GM12892 (cell line): ENCODE data around the gene WDR31. TPM values are rescaled to one million over a fixed set of nuclear protein-coding genes. Genes with fewer than 3 reads are reported as not detected.
"Not testable (repeated sequence)": the region's sequence is repeated elsewhere in the genome, so short reads cannot be mapped to it uniquely, and the experiment has no call there.

Experiments used
- DNase-seq: peaks from one replicate; pipeline ENCODE4 v3.0.0; 2011; ENCODE audit not compliant: insufficient read length
- FAIRE-seq: peaks from 2 replicates; lab custom pipeline; 2011; peaks lifted over from hg19 to GRCh38; lab: Jason Lieb, UNC
- POLR2A ChIP-seq: IDR thresholded peaks from 2 replicates; pipeline ENCODE4 v1.6.1; 2011; ENCODE audit warnings: low read depth, low read length, control low read depth
- POLR2AphosphoS5 ChIP-seq: IDR thresholded peaks from 2 replicates; pipeline ENCODE4 v1.6.1; 2011; ENCODE audit warnings: low read depth, low read length, control low read depth
- TAF1 ChIP-seq: IDR thresholded peaks from 2 replicates; pipeline ENCODE4 v1.6.1; 2011; ENCODE audit warnings: low read depth, mild to moderate bottlenecking, control low read depth, low read length, borderline replicate concordance
- polyA plus RNA-seq: library from polyadenylated mRNA; unstranded; fragments of >200 nt; gene quantifications from one replicate; pipeline ENCODE4 v1.2.1, GENCODE V29; 2012; ENCODE audit warnings: missing spikeins, inconsistent platforms; ENCODE audit not compliant: missing spikeins

Gene WDR31
- polyA plus RNA-seq, result 0.98 TPM

GRCh38 chr9:113340011-113340699 lies at the start of gene WDR31:
TSS of gene WDR31 (minus strand) at chr9:113340275. CDS start at chr9:113332022, 8,253 bp downstream.
- peak; percentile 86 for FAIRE-seq
- peak; percentile 91 for DNase-seq
- TF ChIP-seq TAF1, result peak; percentile 66; the same call in 1 of the 2 replicates
- peak; percentile 73; the same call in 1 of the 2 replicates for TF ChIP-seq POLR2A
- TF ChIP-seq POLR2AphosphoS5, result peak; percentile 70; the same call in 1 of the 2 replicates

- DNase-seq, result no peak
- TF ChIP-seq POLR2AphosphoS5 (no peak), POLR2A (no peak), TAF1 (no peak)
- FAIRE-seq, result no peak
Observed at GRCh38 chr9:113389451-113389850, 49.4 kb upstream of the WDR31 start.

- DNase-seq, result no peak
- FAIRE-seq, result no peak
- TF ChIP-seq POLR2A, result no peak
- no peak for TF ChIP-seq POLR2AphosphoS5
- no peak for TF ChIP-seq TAF1
Observed at GRCh38 chr9:113388833-113389232, 48.8 kb upstream of the WDR31 start.

- FAIRE-seq (no peak), DNase-seq (no peak)
- TF ChIP-seq POLR2AphosphoS5 (no peak), TAF1 (no peak), POLR2A (no peak)
Observed at GRCh38 chr9:113387560-113388230, 47.6 kb upstream of the WDR31 start.

GRCh38 chr9:113386571-113387393 lies 46.7 kb upstream of the WDR31 start:
- TF ChIP-seq POLR2A, result no peak
- no peak for TF ChIP-seq TAF1
- TF ChIP-seq POLR2AphosphoS5, result no peak
- FAIRE-seq, result no peak
- DNase-seq, result no peak

GRCh38 chr9:113381909-113382411 lies 41.9 kb upstream of the WDR31 start:
- DNase-seq (no peak), FAIRE-seq (no peak)
- TF ChIP-seq TAF1 (no peak), POLR2A (no peak), POLR2AphosphoS5 (no peak)

GRCh38 chr9:113381441-113381840 lies 41.4 kb upstream of the WDR31 start:
- FAIRE-seq, DNase-seq: not testable (repeated sequence)

- FAIRE-seq (peak; percentile 56), DNase-seq (no peak)
- no peak for TF ChIP-seq TAF1
- no peak for TF ChIP-seq POLR2A
- no peak for TF ChIP-seq POLR2AphosphoS5
Observed at GRCh38 chr9:113380869-113381378, 40.8 kb upstream of the WDR31 start.

GRCh38 chr9:113379829-113380210 lies 39.7 kb upstream of the WDR31 start:
- not testable (repeated sequence) for FAIRE-seq, DNase-seq

GRCh38 chr9:113379094-113379828 lies 39.2 kb upstream of the WDR31 start:
- FAIRE-seq, DNase-seq: not testable (repeated sequence)
